Hypothalamus (tissue), 51 donors: Measurements from ENCODE around the gene BCAP29.

Source experiments
- DNase-seq, 51 donors: peaks; one replicate each; lab custom pipeline; 2025; lab: John Stamatoyannopoulos, UW

BCAP29 gene

DNA sequence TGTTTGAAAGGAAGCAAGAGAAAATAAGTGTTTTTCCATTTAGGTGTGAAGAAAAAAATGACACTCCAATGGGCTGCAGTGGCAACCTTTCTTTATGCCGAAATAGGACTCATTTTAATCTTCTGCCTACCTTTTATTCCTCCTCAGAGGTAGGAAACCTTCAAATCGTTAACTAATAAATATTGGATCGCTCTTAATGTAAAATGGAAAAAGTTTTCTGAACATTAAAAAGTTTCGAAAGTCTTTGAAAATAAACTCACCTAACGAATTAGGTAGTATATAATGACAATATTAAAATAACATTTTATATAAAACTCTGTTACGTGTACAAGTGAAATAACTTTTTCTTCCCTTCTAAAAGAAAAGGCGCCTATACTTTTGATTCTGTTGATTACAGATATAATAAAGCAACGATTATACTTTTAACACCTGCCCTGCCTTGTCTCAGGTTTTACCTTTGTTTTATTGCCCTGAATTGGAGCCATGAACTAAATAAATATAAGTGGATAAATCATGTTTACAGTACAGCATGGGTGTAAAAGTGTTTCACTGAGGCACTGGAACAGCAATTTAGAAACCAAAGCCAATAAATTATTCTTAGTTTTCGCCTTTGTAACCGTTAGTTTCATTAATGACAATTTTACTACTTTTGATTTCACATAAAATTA, 804 bp downstream of the BCAP29 start:
- DNase-seq: no peak

DNA sequence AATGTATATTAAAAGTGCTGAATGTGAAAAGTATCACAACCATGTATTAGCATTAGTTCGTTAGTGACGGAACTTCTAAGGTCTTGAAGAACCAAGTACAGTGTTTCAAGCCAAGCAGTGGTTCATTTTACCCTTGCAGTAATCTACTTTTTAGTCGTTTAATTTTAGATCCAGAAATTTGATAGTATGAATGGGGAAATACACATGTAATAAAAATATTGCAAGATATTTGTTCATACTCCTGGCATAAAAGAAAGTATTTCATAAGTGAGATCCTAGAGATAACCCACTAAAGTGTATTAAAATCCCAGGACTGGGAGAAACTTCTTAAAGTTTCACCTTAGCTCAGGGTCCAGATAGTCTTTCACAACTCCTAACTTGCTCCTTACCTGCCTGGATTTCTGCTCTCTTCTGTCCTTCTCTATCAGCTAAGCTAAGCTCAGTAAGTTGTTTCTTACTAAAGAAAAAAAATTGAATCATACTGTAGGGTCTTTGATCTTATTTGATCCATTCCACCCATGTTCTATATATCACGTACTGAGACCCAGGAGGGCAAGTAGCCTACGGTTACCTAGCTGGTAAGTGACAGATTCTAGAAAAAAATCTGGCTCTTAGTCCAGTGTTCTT, 1.5 kb downstream of the BCAP29 start:
- no peak for DNase-seq

DNA sequence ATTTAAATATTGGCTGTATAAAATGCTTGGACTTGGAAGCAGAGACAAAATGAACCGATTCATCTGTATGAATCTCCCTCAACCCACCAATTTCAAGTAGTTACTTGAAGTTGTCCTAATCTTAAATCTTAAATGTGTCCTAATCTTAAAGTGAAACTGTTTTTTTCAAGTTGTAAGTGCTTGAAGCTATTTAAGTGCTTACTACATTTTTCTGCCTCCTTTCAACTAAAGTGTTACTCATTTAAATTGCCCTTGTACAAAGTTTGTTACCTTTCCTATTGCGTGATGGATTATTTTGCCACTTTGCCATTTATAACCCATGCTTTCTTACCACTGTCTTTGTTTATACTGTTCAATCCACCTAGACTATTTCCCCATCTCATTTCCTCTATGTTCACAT, 2.8 kb downstream of the BCAP29 start:
- DNase-seq: no peak

DNA sequence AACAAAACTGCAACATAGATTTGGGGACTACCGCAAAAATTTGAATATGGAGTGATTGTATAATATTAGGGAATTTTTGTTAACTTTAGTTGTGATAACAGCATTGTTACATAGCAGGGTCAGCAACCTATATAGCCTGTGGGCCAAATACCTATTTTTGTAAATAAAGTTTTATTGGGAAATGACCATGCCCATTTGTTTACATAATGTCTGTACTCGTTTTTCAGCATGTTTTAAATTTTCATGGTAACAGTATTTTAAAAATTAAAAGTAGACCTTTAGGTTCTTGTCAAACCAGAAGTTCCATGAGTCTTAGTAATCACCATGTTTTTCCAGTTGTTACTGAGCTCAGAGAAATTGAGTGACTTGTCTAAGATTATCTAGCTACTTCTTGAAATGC, 4.7 kb downstream of the BCAP29 start:
- no peak for DNase-seq

DNA sequence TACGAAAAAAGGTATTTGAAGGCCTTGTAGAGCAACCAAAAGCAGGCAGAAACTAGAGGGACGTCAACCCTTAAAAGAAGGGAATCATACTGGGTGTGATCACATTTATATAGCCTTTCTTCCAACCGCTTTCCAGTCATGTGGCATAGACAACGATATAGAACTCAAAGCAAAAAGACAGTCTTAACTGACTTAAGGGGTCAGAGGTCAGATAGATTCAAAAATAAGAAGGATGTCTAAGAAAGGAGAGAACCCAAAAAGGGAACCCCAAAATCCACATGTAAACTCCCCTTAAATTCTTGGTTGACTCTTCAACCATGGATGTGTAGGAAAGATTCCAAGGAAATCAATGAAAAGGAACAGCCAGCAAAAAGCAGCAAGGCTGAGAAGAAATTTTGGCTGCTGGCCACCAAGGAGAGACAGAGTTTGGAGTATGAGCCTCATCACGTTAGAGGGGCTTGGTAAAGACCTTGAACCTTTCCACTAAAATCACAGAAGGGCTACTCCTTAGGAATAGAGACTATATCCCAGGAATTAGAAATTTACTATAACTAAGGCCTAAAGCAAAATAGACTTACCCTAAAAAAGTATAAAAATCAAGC, 8.6 kb downstream of the BCAP29 start:
- DNase-seq: no peak

DNA sequence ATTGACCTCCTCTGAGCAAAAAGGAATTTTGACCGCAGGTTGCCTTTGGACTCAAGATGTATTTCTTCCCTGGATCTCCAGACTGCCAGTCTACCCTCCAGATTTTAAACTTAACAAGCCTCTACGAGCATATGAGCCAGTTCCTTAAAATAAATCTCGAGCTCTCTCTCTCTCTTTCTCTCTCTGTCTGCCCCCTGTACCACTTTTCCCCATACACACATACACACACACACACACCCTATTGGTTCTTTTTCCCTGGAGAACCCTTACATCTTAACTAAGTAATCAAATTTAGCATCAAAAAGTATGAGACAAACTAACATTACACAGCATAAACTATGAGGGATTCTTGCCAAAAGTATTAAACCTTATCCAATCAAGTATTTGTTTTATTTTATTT, 11.4 kb downstream of the BCAP29 start:
- DNase-seq: no peak

DNA sequence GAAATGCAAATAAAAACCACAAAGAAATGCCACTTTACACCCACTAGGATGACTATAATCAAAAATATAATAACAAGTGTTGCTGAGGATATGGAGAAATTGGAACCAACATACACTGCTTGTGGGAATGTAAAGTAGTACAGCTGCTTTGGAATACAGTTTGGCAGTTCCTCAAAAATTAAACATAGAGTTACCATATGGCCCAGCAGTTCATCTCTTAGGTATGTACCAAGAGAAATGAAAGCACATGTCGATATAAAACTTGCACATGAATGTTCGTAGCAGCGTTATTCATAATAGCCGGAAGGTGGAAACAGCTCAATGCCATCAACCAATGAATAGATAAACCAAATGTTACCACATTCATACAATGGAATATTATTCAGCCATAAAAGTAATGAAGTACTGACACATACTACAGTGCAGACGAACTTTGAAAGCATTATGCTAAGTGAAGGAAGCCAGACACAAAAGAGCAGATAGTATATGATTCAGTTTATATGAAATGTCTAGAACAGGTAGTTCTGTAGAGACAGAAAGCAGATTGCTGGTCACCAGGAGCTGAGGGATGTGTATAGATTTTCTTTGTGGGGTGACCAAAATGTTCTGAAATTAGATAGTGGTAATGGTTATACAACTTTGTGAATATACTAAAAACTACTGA, 12.4 kb downstream of the BCAP29 start:
- DNase-seq: no peak

DNA sequence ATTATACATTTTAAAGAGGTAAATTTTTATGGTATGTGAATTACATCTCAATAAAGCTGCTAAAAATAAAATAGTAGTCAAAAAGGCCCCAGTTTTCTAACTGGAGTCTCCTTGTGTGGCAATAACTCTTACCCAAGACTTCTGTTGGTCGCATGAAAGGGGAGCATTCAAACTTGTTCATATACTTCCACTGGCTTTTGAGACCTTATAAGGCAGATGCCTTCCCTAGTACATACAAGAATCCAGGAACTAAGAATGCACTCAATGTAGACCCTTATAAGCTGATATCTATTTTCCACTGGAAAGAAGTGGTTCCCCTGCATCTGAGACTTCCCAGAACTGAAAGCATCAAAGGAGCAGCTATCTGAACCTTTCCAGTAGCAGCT, 13.0 kb downstream of the BCAP29 start:
- no peak for DNase-seq

DNA sequence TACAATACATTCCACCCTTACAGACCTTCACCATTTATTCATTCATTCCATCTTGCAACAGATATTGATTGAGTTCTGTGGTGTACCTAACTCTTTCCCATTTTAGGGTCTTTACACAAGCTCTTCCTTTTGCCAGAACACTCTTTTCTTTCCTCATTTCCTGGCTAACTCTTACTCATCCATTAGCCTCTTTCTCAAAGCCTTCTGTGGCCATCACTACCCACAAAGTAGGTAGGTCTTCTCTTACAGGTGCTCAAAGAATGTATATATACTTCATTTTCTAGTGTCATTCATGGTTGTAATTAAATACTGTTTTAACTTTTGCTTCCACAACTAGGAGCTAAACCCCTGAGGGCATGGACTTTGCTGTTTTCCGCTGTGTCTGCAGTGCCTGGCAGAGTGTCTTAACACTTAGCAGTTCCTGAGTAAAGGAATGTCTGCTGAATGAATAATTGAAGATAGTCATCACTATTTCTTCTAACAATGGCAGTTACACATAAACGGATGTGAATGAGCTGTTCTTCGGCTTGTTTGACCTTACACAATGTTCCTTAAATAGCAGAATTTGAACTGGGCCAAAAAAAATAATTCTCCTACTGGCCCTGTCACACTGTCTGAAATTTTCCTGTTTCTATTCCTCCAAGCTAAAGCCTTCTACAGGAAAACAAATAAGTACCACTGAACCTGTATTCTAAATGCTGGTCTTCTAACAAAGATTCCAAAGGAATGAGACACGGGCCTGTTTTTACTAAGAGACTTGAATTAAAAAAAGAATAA, 15.1 kb downstream of the BCAP29 start:
- DNase-seq: no peak

DNA sequence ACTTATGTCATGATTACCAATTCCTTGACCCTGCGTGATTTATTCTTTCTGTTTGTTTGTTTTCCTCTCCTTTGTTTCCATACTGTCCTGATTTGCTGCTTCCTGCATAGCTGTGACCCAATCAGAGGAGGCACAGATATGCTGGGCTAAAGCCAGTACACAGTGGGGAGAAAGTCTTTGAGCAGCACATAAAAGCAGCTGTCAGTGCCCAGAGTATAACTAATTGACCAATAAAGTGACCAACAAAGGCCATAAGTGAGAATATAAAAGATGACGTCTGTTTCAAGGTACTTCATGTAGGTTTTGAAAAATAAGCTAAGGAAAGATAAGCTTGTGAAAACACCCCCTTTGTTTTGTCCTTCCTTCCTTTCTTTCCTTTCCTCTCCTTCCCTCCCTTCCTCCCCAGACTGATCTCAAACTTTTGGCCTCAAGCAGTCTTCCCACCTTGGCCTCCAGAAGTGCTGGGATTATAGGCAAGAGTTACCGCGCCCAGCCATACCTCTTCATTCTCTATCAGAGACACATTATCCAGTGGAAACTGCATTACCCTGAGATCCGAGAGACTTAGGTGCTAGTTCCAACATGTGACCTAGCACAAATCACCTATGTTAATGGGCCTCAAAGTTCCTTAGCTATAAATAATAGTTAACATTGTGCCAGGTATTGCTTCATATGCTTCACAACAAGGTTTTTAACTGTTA, 17.0 kb downstream of the BCAP29 start:
- no peak for DNase-seq

DNA sequence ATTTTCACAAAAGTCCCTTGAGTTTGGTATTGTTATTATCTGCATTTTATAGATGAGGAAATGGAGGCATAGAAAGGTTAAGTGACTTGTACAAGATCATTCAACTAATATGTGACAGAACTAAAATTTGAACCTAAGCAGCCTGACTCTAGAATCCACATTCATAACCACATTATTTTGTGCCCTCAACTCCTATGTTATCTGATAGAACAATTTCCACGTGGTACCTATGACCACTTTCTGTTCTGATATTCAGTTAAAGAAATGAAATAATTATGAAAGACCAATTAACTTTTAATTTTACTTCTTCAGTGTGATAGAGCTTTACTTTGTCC, 17.5 kb downstream of the BCAP29 start:
- DNase-seq: no peak

DNA sequence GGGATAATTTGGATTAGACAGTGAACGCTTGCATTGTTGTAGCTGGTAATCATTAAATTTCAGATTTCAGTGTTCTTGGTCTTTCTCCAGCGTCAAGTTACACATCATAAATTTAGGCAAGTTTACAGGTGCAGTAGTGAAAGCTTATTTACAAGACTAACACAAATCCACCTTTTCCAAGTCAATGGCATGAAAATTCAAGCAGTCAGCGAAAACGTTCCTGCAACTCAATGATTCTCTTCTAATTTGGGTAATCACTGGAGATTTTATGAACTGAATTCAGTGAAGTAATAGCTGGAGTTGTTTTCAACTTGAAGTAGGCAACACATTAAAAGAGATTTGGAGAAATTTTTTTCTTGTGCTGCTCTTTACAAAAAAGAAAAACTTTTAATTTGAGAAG, 17.9 kb downstream of the BCAP29 start:
- DNase-seq: no peak

DNA sequence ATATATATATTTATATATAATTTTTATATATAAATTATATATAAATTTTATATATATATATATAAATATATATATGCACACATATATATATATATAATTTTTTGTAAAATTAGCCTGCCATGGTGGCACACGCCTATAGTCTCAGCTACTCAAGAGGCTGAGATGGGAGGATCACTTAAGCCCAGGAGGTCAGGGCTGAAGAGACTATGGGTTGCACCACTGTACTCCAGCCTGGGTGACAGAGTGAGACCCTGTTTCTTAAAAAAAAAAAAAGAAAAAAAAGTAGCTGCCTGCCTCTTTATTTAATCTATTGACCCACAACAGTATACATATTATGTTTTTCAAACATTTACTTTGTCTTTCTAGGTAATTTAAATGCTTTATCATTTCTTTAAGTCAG, 19.2 kb downstream of the BCAP29 start:
- no peak for DNase-seq

DNA sequence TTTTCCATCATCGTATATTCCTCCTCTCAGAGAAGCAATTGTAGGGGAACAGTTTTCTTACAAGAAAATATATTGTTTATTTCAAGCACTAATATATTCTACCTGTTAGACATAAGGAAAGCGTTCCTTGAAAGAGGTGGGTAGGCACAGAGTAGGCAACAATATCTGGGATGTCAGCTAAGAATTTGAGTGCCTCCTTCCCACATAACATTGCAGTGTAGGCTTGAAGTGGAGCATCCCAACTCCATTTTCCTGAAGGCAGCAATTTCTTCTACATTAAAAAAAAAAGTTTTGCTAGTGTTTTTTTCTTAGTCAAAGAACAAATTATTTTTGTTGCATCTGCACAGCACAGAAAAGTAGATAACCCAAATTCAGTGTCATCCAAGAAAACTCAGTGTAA, 20.8 kb downstream of the BCAP29 start:
- no peak for DNase-seq

DNA sequence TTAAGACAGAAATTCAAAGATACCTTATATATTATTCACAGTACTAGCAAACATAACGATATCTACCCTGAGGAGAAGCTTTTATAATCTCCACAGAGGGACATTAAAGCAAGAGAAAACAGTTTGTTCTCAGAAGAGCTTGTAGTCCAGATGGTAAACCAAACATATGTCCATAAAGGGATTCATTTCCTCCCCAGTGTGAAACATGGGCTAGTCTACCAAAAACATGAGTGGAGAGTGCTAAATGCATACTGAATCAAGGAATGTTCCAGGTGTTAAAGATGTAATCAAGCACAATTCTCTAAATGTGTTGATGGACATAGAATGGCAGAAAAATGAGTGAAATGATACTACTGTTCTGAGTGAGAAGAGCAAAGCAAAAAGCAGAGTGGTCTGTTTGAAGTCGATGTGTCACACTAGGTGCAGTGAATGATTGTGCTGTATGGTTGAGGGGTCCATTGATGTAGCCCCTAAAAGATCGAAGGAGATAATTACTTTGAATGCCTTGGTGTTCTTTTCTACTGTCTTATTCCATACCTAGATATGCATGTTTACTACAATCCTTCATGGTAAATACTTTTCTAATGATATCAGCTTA, 25.3 kb downstream of the BCAP29 start:
- no peak for DNase-seq

DNA sequence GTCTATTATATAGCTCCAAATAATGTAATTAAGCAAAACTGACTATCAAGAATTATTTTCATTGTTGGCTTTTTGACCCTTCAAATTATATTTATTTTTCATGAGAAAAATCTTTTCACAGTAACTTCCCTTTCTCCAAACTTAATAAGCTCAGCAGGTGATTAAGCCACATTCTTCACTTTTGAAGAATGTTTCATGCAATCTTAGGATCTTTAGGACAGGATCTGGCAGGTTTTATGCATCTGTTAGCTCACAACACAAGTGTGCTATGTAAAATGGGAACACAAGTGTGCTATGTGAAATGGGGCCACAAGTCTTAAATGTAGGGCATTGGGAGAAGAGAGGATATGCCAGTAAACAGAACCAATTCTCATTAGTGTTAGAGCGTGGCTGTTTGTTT, 26.3 kb downstream of the BCAP29 start:
- no peak for DNase-seq

DNA sequence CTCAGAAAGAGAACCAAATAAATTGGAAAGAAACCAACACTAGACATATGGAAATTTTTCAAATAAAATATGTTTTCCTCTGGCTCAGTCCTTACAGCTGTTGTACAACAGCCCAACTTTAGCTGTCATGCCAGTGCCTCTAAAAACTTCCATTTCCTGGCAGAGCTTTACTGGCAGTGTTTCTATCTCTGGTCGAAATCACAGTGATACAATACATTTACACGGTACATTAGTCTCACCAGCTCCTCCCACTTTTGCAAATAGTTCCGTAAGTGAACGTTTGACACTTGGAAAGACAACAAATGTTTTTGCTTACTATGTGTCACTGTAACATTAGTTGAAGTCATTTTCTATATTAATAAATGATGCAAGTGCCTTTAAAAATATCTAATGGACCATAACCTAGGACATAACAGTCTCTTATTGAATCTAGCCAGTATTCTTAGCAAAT, 29.8 kb downstream of the BCAP29 start:
- DNase-seq: no peak

DNA sequence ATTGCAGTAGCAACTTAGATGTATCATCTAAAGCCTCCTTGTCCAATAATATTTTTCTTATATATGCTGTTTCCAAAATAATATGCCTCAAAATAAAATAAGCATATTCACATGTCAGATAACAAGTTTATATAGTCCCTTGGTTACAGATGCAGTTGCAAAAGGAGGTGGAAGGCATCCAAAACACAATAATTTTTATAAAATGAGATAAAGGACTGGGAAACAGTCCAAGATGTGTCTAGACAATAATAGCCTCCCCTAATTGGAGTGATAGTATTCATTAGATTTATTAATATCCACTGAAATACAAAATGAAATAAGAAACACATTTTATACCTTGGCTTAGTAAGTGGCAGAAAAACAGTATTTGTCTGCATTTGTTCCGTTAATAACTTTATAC, 30.3 kb downstream of the BCAP29 start:
- DNase-seq: no peak

DNA sequence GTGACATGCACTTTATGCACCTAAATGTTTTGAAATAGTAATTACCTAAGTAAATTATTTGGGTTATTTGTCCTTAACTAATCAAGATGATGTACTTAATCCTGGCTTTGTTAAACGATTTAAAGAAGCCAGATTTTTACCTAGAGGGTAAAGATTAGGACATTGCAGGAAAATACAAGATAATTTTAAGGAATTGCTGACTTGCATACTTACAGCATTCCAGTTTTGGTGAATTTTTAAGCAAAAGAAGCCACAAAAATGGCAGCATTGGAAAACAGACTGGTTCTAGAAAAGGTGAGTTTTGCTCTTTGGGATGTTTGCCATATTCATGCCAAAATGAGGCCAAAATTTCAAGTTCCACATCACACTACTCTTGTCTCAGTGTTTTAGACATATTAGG, 33.4 kb downstream of the BCAP29 start:
- no peak for DNase-seq

DNA sequence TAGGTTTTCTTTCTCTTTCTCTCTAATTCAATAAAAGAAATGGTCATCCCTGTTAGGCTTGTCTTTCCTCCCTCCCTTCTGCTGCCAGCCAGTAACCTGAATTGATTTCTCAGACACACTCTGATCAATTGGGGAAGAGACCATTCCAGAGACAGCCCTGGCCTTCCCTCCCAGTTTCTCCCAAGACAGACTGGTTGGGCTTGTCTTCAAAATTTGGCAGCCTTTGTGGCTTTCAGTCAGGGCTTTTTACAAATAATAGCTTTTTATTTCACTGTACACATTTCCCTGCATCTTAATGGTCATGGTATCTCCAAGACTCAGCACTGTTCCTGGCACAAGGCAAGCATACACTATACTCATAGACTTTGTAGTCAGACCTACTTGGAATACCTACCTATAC, 33.9 kb downstream of the BCAP29 start:
- DNase-seq: no peak
